PC-3 (cell line): Measurements from ENCODE around the gene OSBPL6. TPM values are rescaled to one million over a fixed set of nuclear protein-coding genes. Genes with fewer than 3 reads are reported as not detected.
A peak's percentile ranks its signal among the peaks of the same experiment; 100 is the strongest.

Experiments used
- ATAC-seq: fragments of 200-7000 bp; cut with Tn5 transposase; 2 replicates; pipeline ENCODE4 v1.9.1; 2020; ENCODE audit warnings: mild to moderate bottlenecking, moderate library complexity
- BruUV-seq: library from RNA; stranded (reverse); fragments of 400-500 nt; replicated peaks from 2 replicates; lab custom pipeline; 2021; lab: Mats Ljungman, UMichigan
- CTCF ChIA-PET: fragments of 300-600 bp; sonication (Branson Sonifier 250); formaldehyde crosslinking; loops from one replicate; lab custom pipeline; 2022; ENCODE audit warnings: antibody characterized with exemption; lab: Charles Lee
- POLR2A ChIA-PET: fragments of 300-600 bp; sonication (Branson Sonifier 250); formaldehyde crosslinking; loops from one replicate; lab custom pipeline; 2022; ENCODE audit warnings: antibody characterized with exemption; ENCODE audit not compliant: unreplicated experiment; lab: Charles Lee
- DNase-seq: peaks from one replicate; pipeline ENCODE4 v3.0.0-alpha.2; 2015
- H2AFZ ChIP-seq: fragments of 300-600 bp; sonication (generic); 2 replicates; pipeline ENCODE4 v1.6.0; 2016; ENCODE audit warnings: antibody characterized with exemption, low read length
- H3F3A ChIP-seq: fragments of 300-600 bp; sonication (generic); one replicate; pipeline ENCODE4 v1.6.0; 2017; ENCODE audit warnings: antibody characterized with exemption, low read length, control low read depth, mild to moderate bottlenecking; ENCODE audit not compliant: unreplicated experiment
- H3K27ac ChIP-seq: fragments of 300-600 bp; sonication (generic); 2 replicates; pipeline ENCODE4 v1.5.1; 2016; ENCODE audit warnings: mild to moderate bottlenecking, low read length
- H3K27me3 ChIP-seq: fragments of 300-600 bp; sonication (generic); 2 replicates; pipeline ENCODE4 v1.6.1; 2016; ENCODE audit warnings: low read length, mixed read lengths
- H3K36me3 ChIP-seq: fragments of 300-600 bp; sonication (generic); 2 replicates; pipeline ENCODE4 v1.6.1; 2016; ENCODE audit warnings: low read depth, mixed run types, low read length, mixed read lengths
- H3K4me1 ChIP-seq: fragments of 300-600 bp; sonication (generic); 2 replicates; pipeline ENCODE4 v1.5.1; 2016; ENCODE audit warnings: low read length; ENCODE audit not compliant: insufficient read depth
- H3K4me2 ChIP-seq: fragments of 300-600 bp; sonication (generic); 2 replicates; pipeline ENCODE4 v1.6.0; 2016; ENCODE audit warnings: low read length
- H3K4me3 ChIP-seq: fragments of 300-600 bp; sonication (generic); 2 replicates; pipeline ENCODE4 v1.5.1; 2016; ENCODE audit warnings: mild to moderate bottlenecking, low read length, mixed read lengths
- H3K79me2 ChIP-seq: fragments of 300-600 bp; sonication (generic); 2 replicates; pipeline ENCODE4 v1.6.1; 2017; ENCODE audit warnings: low read length, mixed read lengths
- H3K9ac ChIP-seq: fragments of 300-600 bp; sonication (generic); 2 replicates; pipeline ENCODE4 v1.6.0; 2016; ENCODE audit warnings: mild to moderate bottlenecking, low read length
- H3K9me2 ChIP-seq: fragments of 300-600 bp; sonication (generic); replicated peaks from 2 replicates; pipeline ENCODE4 v1.6.1; 2016; ENCODE audit warnings: mixed run types, low read length, mixed read lengths
- H3K9me3 ChIP-seq: fragments of 300-600 bp; sonication (generic); 2 replicates; pipeline ENCODE4 v1.6.1; 2016; ENCODE audit warnings: low read length, mixed read lengths
- H4K20me1 ChIP-seq: fragments of 300-600 bp; sonication (generic); 2 replicates; pipeline ENCODE4 v1.6.1; 2016; ENCODE audit warnings: low read length, mixed read lengths
- CTCF ChIP-seq: fragments of 300-600 bp; sonication (generic); conservative IDR thresholded peaks from 2 replicates; pipeline ENCODE4 v1.5.1; 2017; ENCODE audit warnings: antibody characterized with exemption, low read depth, mild to moderate bottlenecking, low read length
- EZH2 ChIP-seq: fragments of 300-600 bp; sonication (generic); IDR thresholded peaks from one replicate; pipeline ENCODE4 v1.6.1; 2017; ENCODE audit warnings: antibody characterized with exemption, mild to moderate bottlenecking, low read length; ENCODE audit not compliant: unreplicated experiment
- EZH2phosphoT487 ChIP-seq: fragments of 300-600 bp; sonication (generic); IDR thresholded peaks from 2 replicates; pipeline ENCODE4 v1.6.1; 2018; ENCODE audit warnings: mild to moderate bottlenecking, antibody characterized with exemption, low read length, borderline replicate concordance
- intact Hi-C: fragments of 100-400 bp; cut with micrococcal nuclease; formaldehyde crosslinking; loops from 2 replicates; pipeline ENCODE4 v1.9.0; 2023
- total RNA-seq: library from RNA; depleted of rRNA; stranded (reverse); fragments of >200 nt; gene quantifications from 2 replicates; pipeline ENCODE4 v1.2.3, GENCODE V29; 2014; rRNA removed

The OSBPL6 gene
- total RNA-seq, 1 experiment from 2014 or later: 4.0 TPM

- H3K9me2 ChIP-seq: no peaks in the 10 kb centered on the region
- intact Hi-C loops: loop anchor here (1.0 kb wide), 1 partner anchor 27 kb away; the partner anchor contains the start of gene FKBP7
- peaks cover 10% of the 10 kb centered on the region; the same call in 1 of the 2 replicates for H3K36me3 ChIP-seq
- peaks cover 32% of the 10 kb centered on the region for H3K79me2 ChIP-seq
- peak within 1 kb of the TSS; percentile 97 for H3K9ac ChIP-seq
- ATAC-seq (peak; percentile 94), DNase-seq (peak; percentile 97)
- no peaks in the 10 kb centered on the region for H3K27me3 ChIP-seq
- H3K4me1 ChIP-seq: peaks cover 19% of the 10 kb centered on the region
- peak within 1 kb of the TSS; percentile 93 for H3K4me3 ChIP-seq
- no TSS peak for BruUV-seq
- ChIA-PET CTCF (interaction anchor here (1.1 kb wide), 1 partner anchor 37 kb away, joined by 3 read pairs; no protein-coding TSS in a partner anchor), POLR2A (interaction anchor here (0.5 to 1.0 kb wide), 7 partner anchors 13 to 306 kb away, joined by 3 to 7 read pairs (median 4); no protein-coding TSS in a partner anchor)
- TF ChIP-seq CTCF: no peak
- no peak for TF ChIP-seq EZH2phosphoT487
- no peak for TF ChIP-seq EZH2
- H3K4me2 ChIP-seq: peak within 1 kb of the TSS; percentile 84
- H2AFZ ChIP-seq: peak within 1 kb of the TSS; percentile 94
- peaks cover 16% of the 10 kb centered on the region; the same call in 1 of the 2 replicates for H4K20me1 ChIP-seq
- no peaks in the 10 kb centered on the region for H3F3A ChIP-seq
- H3K27ac ChIP-seq: peak within 1 kb of the TSS; percentile 85
- H3K9me3 ChIP-seq: no peaks in the 10 kb centered on the region
Observed at GRCh38 chr2:178450774-178451525, 256.6 kb downstream of the OSBPL6 start, which contains the start of the genes PJVK and PRKRA. TSS of gene PJVK (plus strand) at chr2:178451378. CDS start at chr2:178453410, 2,032 bp downstream. TSS of gene PRKRA (minus strand) at chr2:178451175. CDS start at chr2:178451030, 145 bp downstream.

GRCh38 chr2:178452334-178452733 lies 258.0 kb downstream of the OSBPL6 start:
- Histone ChIP-seq H3K27ac (no peak overlapping the region), H3K9me2 (no peaks in the 10 kb centered on the region), H3K9me3 (no peaks in the 10 kb centered on the region), H3K27me3 (no peaks in the 10 kb centered on the region), H4K20me1 (peaks cover 16% of the 10 kb centered on the region; the same call in 1 of the 2 replicates), H3K4me2 (no peak overlapping the region), H3K4me1 (peaks cover 19% of the 10 kb centered on the region), H3K36me3 (peaks cover 1% of the 10 kb centered on the region; the same call in 1 of the 2 replicates), H3K4me3 (no peak overlapping the region), H3K9ac (no peak overlapping the region), H3F3A (no peaks in the 10 kb centered on the region), H2AFZ (no peak overlapping the region), H3K79me2 (peaks cover 28% of the 10 kb centered on the region)
- intact Hi-C loops: no loop called here
- no TSS peak for BruUV-seq
- ChIA-PET POLR2A (no interaction called here), CTCF (no interaction called here)
- ATAC-seq (no peak), DNase-seq (no peak)
- no peak for TF ChIP-seq EZH2
- no peak for TF ChIP-seq EZH2phosphoT487
- no peak for TF ChIP-seq CTCF

Other genes starting within 250 kb of the OSBPL6 start
- 0.15 and 0.23 TPM in 2 replicates for gene PDE11A, start 121.7 kb upstream of the OSBPL6 start, total RNA-seq
- 10.5 and 14.3 TPM in 2 replicates for gene RBM45, start 82.1 kb upstream of the OSBPL6 start, total RNA-seq